Left colon (tissue), 2 donors: ENCODE measurements around the gene SLC26A8. TPM values are rescaled to one million over a fixed set of nuclear protein-coding genes. Genes with fewer than 3 reads are reported as not detected.
"Not testable (repeated sequence)": the region's sequence is repeated elsewhere in the genome, so short reads cannot be mapped to it uniquely, and the experiment has no call there.

Source experiments
- ATAC-seq: fragments of 200-7000 bp; cut with Tn5 transposase; one replicate; pipeline ENCODE4 v1.9.1; 2020; ENCODE audit warnings: mild to moderate bottlenecking, moderate library complexity
- DNase-seq, 2 donors: peaks; one replicate each; pipeline ENCODE4 v3.0.0-alpha.2; 2020
- intact Hi-C, 2 donors: fragments of 100-400 bp; cut with DNase I in 1 of 2; cut with micrococcal nuclease in 1 of 2; formaldehyde crosslinking; loops; one replicate each; pipeline versions ENCODE4 v1.11.2 to v1.14.0; 2022; cut with DNase I, micrococcal nuclease
- total RNA-seq, 2 donors: library from RNA; stranded (reverse); fragmentation: NEBNext Ultra II Directional; extraction: Animal tissue kit (Norgen Biotek cat#: 25700); gene quantifications; one replicate each; pipeline ENCODE4 v1.2.1, GENCODE V29; 2021
- donor health status: DM: no; HTN: no; CAD: no.
- donor health status: DM: yes; HTN: yes; CAD: no.

SLC26A8 gene
- total RNA-seq, 2 donors from 2014 or later, result 0.18 to 0.50 TPM

- ATAC-seq (no peak), DNase-seq (no peak)
- intact Hi-C loops, result no loop called here
Observed at GRCh38 chr6:36053878-36054277, 29.4 kb upstream of the SLC26A8 start.

GRCh38 chr6:36052097-36052496 is 27.7 kb upstream of the SLC26A8 start:
- intact Hi-C loops, result no loop called here
- ATAC-seq, result no peak
- no peak for DNase-seq

- DNase-seq (no peak), ATAC-seq (no peak)
- intact Hi-C loops, result no loop called here
Observed at GRCh38 chr6:36050947-36051710, 26.7 kb upstream of the SLC26A8 start.

- intact Hi-C loops, result no loop called here
- DNase-seq (no peak), ATAC-seq (peak; percentile 84)
Observed at GRCh38 chr6:36050305-36050704, 25.9 kb upstream of the SLC26A8 start.

DNA sequence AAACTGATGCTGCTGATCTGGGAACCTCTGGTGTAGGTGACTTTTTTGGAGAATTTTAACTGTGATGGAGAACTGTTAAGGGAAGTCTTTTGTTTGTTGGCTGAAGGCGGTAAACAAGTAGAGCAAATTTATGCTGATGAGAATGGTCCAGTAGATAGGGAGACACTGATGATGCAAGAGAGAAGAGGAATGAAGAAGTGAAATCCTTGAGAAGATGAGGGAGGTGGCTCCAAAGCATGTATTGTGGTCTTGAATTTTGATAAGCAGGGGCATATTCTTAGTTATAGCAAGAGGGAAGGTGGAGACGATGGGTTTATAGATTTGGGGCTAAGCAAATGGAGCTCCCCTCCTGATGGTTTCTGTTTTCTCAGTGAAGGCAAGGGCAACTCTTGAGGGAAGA is 25.1 kb upstream of the SLC26A8 start:
- ATAC-seq (no peak), DNase-seq (no peak)
- intact Hi-C loops, result no loop called here

- intact Hi-C loops, result no loop called here
- DNase-seq (no peak), ATAC-seq (peak; percentile 49)
Observed at GRCh38 chr6:36042618-36043260, 18.3 kb upstream of the SLC26A8 start.

DNA sequence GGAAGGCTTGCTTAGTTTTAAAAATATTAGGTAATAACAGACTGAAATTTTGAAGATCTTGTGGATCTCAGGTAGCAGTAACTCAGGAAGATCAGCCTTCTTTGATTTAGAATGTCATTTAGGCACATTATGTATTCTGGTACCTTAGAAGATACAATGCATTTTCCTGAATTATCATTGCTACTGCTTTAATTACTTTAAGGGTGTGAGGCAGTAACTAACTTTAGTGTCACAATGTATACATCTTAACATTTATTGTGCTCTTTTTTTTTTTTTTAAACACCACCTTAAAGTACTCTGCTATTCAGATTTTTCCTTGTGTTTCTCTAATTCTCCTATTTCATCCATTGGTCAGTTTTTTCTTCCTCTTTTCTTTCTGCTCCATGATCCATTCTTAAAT is 16.5 kb upstream of the SLC26A8 start:
- intact Hi-C loops, result no loop called here
- ATAC-seq (peak; percentile 77), DNase-seq (no peak)

DNA sequence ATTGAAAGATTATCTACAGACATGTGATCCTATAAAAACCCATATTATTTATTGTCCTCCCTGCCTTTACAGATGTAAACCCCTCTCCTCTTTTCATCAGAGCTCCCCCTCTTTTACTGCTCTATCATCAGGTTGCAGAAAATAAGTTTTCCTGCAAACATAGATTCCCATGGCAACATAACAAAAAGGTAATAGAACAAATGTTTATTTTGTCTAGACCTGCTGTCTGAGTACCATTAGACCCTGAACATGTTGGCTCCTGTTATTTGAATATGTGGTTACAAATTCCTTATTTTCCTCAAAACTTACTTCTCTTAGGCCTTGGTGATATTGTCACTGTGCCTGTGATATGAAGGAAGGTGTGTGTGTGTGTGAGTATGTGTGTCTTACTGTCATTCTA is 14.7 kb upstream of the SLC26A8 start:
- ATAC-seq (no peak), DNase-seq (no peak)
- intact Hi-C loops, result no loop called here

DNA sequence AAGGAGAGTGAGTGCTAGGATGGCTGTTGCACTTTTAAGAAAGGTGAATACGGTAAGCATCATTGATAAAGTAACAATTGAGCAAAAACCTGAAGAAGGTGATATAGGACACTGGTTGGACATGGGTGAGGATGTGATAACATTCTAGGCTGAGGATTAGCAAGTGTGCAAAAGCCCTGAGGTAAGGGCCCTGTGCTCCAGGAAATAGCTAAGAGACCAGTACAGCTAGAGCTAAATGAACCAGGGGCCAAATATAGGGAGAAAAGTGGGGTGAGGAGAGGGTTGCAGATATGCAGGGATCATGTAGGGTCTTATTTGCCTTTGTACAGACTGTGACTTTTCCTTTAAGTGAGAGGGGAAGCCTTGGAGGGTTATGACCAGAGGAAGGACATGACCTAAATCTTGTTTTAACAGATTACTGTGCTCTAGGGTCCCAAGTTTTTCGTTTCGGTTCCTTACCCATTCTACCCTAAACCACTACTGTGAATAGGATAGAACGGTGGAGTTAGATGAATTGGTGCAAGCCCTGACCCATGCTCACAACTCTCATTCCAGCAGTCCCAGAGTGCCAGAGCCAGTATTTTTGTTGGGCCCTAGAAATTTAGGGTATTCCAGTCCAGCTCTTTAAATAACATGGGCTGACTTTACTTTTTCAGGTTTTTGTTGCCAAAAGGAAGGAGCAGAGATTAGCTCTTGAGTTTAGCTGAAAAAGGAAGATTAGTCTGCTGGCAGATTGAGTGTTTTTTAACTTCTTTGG is 13.9 kb upstream of the SLC26A8 start:
- ATAC-seq (no peak), DNase-seq (no peak)
- intact Hi-C loops, result no loop called here

DNA sequence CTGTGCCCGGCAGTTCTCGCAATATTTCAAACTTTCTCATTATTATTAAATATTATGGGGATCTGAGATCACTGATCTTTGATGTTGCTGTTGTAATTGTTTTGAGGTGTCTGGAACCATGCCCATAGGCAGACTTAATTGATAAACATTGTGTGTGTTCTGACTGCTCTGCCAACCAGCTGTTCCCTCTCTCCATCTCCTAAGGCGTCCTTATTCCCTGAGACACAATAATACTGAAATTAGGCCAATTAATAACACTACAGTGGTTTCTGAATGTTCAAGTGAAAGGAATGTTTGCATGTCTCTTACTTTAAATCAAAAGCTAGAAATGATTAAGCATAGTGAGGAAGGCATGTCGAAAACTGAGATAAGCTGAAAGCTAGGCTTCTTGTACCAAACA is 10.8 kb upstream of the SLC26A8 start:
- ATAC-seq (no peak), DNase-seq (no peak)
- intact Hi-C loops, result no loop called here

- DNase-seq, result no peak
- ATAC-seq, result no peak
- intact Hi-C loops, result no loop called here
Observed at GRCh38 chr6:36034441-36034840, 10.0 kb upstream of the SLC26A8 start.

- no peak for DNase-seq
- no peak for ATAC-seq
Observed at GRCh38 chr6:36033935-36034334, 9.5 kb upstream of the SLC26A8 start.

DNA sequence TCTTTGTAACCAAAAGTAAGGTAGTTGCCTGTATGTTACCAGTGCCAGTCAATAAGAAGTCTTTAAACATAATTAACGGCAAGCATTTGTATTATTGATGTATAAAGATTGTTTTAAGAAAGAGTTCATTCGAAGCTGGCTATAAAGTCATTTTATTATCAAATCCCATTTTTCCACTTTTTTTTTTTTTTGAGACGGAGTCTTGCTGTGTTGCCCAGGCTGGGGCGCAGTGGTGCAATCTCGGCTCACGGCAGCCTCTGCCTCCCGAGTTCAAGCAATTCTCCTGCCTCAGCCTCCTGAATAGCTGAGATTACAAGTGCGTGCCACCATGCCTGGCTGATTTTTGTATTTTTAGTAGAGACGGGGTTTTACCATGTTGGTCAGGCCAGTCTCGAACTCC is 8.7 kb upstream of the SLC26A8 start:
- DNase-seq, ATAC-seq, intact Hi-C loops: not testable (repeated sequence)

More at GRCh38 chr6:36033935-36034334, 9.5 kb upstream of the SLC26A8 start:
- intact Hi-C loops, result no loop called here

GRCh38 chr6:36032261-36032660 is 7.8 kb upstream of the SLC26A8 start:
- ATAC-seq, result no peak
- intact Hi-C loops, result no loop called here
- DNase-seq, result no peak

GRCh38 chr6:36029464-36029863 is 5.0 kb upstream of the SLC26A8 start:
- ATAC-seq (no peak), DNase-seq (no peak)
- intact Hi-C loops, result loop anchor here (10.0 kb wide), 2 partner anchors 65 to 165 kb away; partner anchors contain the start of gene BRPF3 (in 1 of the 2)

DNA sequence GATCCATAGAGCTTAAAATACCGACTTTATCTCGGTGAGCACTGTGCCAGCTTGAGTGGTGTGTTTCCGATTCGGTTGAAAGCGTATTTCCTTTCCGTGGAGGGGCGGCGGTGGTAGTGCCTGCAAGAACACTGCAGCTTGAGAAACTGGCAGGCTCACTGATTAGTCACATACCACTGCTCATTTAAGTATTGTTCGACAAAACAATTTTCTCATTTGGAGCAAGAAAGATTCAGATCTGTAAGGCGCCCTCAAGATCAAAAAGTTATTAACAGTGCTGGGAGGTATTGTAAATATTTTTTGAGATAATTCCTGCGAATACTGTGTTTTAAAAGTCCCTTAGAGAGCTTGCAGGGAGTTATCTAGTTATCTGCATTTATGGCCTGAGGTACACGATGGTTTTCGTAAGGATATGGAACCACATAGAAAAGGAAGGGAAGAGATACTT is 4.5 kb upstream of the SLC26A8 start:
- intact Hi-C loops, result loop anchor here (10.0 kb wide), 2 partner anchors 66 to 166 kb away; partner anchors contain the start of gene BRPF3 (in 1 of the 2)
- DNase-seq (peak; percentile 72 to 73), ATAC-seq (peak; percentile 46)

DNA sequence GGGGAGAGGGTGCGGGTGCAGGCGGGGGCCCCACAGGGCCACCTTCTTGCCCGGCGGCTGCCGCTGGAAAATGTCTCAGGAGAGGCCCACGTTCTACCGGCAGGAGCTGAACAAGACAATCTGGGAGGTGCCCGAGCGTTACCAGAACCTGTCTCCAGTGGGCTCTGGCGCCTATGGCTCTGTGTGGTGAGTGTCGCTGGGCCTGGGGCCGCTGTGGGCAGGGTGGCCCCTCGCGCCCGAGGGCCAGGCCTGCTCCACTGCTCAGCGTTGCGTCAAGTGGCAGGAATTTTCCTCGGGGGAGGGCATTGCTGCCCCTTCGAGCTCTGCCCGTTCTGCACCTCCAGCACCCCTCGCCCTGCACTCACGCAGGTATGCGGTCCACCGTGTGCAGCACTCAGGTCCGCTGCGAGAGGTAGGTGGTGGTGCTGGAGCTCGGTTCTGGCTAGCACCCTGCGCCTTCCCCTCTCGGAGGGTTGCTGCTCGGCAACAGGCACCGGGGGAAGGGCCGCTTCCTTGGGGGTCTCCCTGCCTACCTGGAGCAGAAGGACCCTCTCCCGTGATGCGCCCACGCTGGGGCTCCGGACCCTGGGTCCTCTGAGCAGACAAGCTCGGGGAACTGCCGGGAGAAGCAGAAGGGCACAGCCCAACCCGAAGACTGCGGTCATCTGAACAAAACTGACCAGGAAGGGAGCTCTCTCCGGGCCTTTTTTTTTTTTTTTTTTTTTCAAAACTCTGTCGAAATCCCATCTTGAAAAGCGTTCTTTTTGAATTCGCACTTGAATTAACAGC is 3.8 kb upstream of the SLC26A8 start:
- peak; percentile 48 to 56 for DNase-seq
- intact Hi-C loops, result loop anchor here (10.0 kb wide), 2 partner anchors 67 to 167 kb away; partner anchors contain the start of gene BRPF3 (in 1 of the 2)
- ATAC-seq, result peak; percentile 46

DNA sequence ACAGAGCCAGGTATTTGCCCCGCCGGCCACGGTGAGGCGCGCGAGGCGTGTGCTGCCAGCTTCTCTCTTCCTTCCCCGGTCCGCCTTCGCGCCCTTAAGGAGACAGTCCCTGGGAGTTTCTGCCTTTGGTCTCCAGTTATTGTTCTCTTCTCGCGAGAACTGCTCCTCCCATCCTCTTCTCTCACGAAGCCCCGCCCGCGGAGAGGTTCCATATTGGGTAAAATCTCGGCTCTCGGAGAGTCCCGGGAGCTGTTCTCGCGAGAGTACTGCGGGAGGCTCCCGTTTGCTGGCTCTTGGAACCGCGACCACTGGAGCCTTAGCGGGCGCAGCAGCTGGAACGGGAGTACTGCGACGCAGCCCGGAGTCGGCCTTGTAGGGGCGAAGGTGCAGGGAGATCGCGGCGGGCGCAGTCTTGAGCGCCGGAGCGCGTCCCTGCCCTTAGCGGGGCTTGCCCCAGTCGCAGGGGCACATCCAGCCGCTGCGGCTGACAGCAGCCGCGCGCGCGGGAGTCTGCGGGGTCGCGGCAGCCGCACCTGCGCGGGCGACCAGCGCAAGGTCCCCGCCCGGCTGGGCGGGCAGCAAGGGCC is 3.2 kb upstream of the SLC26A8 start, which contains the start of gene MAPK14:
TSS of gene MAPK14 (plus strand) at position 308 of the 587 bp plus-strand sequence. CDS start 350 bp downstream, outside the sequence.
- DNase-seq, result peak; percentile 99 to 100
- intact Hi-C loops, result loop anchor here (2.0 to 10.0 kb wide), 3 partner anchors 67 to 167 kb away; partner anchors contain the start of gene BRPF3 (in 1 of the 2)
- ATAC-seq, result peak; percentile 86
